BLaER1 (cell line): ENCODE data around the gene AR.

Source experiments
- H3K27ac ChIP-seq: shearing (Covaris generic); formaldehyde crosslinking; 2 replicates; pipeline ENCODE4 v1.8.1; 2022
- H3K27me3 ChIP-seq: shearing (Covaris generic); formaldehyde crosslinking; 2 replicates; pipeline ENCODE4 v1.8.1; 2022
- H3K36me3 ChIP-seq: shearing (Covaris generic); formaldehyde crosslinking; 2 replicates; pipeline ENCODE4 v1.8.1; 2022
- H3K4me1 ChIP-seq: shearing (Covaris generic); formaldehyde crosslinking; 2 replicates; pipeline ENCODE4 v1.8.1; 2022
- H3K4me2 ChIP-seq: shearing (Covaris generic); formaldehyde crosslinking; 2 replicates; pipeline ENCODE4 v1.8.1; 2022
- H3K4me3 ChIP-seq: shearing (Covaris generic); formaldehyde crosslinking; 2 replicates; pipeline ENCODE4 v1.8.1; 2022
- H3K9ac ChIP-seq: shearing (Covaris generic); formaldehyde crosslinking; 2 replicates; pipeline ENCODE4 v1.8.1; 2022
- H3K9me3 ChIP-seq: shearing (Covaris generic); formaldehyde crosslinking; 2 replicates; pipeline ENCODE4 v1.8.1; 2022
- H4K20me1 ChIP-seq: shearing (Covaris generic); formaldehyde crosslinking; 2 replicates; pipeline ENCODE4 v1.8.1; 2022
- Cebpa-rat ChIP-seq: shearing (Covaris generic); IDR thresholded peaks from 2 replicates; pipeline ENCODE4 v1.8.1; 2022

Gene AR

DNA sequence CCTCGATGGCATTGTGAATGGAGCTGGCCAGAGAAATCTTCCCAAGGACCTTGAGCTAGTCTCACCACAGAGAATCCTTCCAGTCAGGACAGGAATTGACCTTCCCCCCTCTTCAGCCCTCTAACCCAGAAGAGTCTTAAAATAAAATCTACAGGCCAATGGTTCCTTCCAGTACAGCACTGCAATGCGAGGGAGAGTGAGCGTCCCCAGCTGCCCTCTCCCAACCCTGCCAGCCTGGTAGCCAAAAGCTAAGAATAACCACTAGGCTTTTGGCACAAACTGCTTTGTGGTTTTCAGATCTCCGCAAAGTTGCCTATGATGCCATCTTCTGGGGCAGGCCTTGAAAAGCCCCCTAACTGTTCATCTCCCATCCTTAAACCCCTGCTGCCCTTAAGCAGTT, 175.1 kb downstream of the AR start:
- Histone ChIP-seq H3K9ac (peak overlapping the region; percentile 48; the same call in 1 of the 2 replicates), H3K36me3 (peaks cover 28% of the 10 kb centered on the region), H3K27ac (peak overlapping the region; percentile 83), H3K4me1 (peaks cover 67% of the 10 kb centered on the region), H4K20me1 (no peaks in the 10 kb centered on the region), H3K4me3 (no peak overlapping the region), H3K4me2 (peak overlapping the region; percentile 85), H3K9me3 (peaks cover 14% of the 10 kb centered on the region), H3K27me3 (no peaks in the 10 kb centered on the region)
- TF ChIP-seq Cebpa-rat, result no peak

DNA sequence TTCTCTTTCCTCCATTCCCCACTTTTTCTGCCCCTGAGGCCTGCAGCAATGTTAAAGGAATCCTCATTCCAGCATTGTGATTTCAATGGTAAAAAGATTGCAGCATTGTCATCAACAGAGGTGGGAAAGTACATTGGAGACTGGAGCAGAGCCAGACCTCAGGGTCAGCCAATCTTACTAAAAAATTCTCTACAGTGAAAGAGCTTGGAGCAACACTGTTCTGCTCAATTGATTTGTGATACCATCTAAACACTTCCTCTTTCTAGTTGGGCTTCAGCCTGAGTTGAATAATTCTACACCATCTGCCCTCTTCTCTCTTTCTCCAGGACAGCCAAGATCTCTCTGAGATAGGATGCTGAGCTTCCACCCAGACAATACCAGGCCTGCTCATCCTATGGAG, 176.5 kb downstream of the AR start:
- TF ChIP-seq Cebpa-rat, result no peak
- peaks cover 8% of the 10 kb centered on the region for H3K9me3 ChIP-seq
- H3K4me1 ChIP-seq, result peaks cover 81% of the 10 kb centered on the region

DNA sequence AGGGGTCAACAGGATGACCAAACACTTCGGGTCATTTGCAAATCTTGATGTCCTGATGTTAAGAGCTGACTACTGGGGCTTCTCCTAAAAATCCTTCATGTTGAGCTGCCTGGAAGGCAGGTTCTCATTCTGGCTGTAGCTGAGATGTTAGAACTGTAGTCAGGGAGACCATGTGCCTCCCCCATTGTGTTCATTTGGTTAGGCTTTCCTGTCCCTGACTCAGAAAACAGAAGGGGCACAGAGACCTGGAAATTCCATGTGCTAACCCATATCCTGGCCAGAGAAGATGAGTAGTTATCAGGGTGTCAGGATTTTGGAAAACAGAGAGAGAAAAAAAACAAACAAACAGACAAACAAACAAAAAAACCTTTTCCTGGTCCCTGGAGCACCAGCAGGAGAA, 177.5 kb downstream of the AR start:
- H3K4me2 ChIP-seq, result peak overlapping the region; percentile 85

More for the DNA sequence above, 176.5 kb downstream of the AR start:
- H3K4me3 ChIP-seq, result no peak overlapping the region
- H3K4me2 ChIP-seq, result peak overlapping the region; percentile 85
- peak overlapping the region; percentile 83 for H3K27ac ChIP-seq
- H3K9ac ChIP-seq, result no peak overlapping the region
- no peaks in the 10 kb centered on the region for H4K20me1 ChIP-seq
- peaks cover 14% of the 10 kb centered on the region for H3K36me3 ChIP-seq
- no peaks in the 10 kb centered on the region for H3K27me3 ChIP-seq

DNA sequence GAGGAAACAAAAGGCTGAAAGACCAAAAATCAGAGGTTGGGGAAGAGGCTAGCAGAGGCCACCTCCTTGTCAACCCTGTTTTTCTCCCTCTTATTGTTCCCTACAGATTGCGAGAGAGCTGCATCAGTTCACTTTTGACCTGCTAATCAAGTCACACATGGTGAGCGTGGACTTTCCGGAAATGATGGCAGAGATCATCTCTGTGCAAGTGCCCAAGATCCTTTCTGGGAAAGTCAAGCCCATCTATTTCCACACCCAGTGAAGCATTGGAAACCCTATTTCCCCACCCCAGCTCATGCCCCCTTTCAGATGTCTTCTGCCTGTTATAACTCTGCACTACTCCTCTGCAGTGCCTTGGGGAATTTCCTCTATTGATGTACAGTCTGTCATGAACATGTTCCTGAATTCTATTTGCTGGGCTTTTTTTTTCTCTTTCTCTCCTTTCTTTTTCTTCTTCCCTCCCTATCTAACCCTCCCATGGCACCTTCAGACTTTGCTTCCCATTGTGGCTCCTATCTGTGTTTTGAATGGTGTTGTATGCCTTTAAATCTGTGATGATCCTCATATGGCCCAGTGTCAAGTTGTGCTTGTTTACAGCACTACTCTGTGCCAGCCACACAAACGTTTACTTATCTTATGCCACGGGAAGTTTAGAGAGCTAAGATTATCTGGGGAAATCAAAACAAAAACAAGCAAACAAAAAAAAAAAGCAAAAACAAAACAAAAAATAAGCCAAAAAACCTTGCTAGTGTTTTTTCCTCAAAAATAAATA, 179.9 kb downstream of the AR start:
- Histone ChIP-seq H3K27ac (peak overlapping the region; percentile 83), H3K4me3 (peak overlapping the region; percentile 48), H3K4me1 (peaks cover 89% of the 10 kb centered on the region), H3K4me2 (peak overlapping the region; percentile 85), H4K20me1 (no peaks in the 10 kb centered on the region), H3K27me3 (no peaks in the 10 kb centered on the region), H3K9me3 (no peaks in the 10 kb centered on the region), H3K36me3 (peaks cover 15% of the 10 kb centered on the region; the same call in 1 of the 2 replicates), H3K9ac (peak overlapping the region; percentile 54)
- no peak for TF ChIP-seq Cebpa-rat

More for the DNA sequence above, 177.5 kb downstream of the AR start:
- no peaks in the 10 kb centered on the region for H4K20me1 ChIP-seq
- H3K27ac ChIP-seq, result peak overlapping the region; percentile 83
- peaks cover 91% of the 10 kb centered on the region for H3K4me1 ChIP-seq
- peaks cover 11% of the 10 kb centered on the region for H3K36me3 ChIP-seq
- peak overlapping the region; percentile 54 for H3K9ac ChIP-seq
- 0 out of 2 replicates have a peak overlapping the region, but pooled peaks have one; percentile 48 for H3K4me3 ChIP-seq
- no peak for TF ChIP-seq Cebpa-rat
- H3K9me3 ChIP-seq, result peaks cover 7% of the 10 kb centered on the region
- H3K27me3 ChIP-seq, result no peaks in the 10 kb centered on the region

DNA sequence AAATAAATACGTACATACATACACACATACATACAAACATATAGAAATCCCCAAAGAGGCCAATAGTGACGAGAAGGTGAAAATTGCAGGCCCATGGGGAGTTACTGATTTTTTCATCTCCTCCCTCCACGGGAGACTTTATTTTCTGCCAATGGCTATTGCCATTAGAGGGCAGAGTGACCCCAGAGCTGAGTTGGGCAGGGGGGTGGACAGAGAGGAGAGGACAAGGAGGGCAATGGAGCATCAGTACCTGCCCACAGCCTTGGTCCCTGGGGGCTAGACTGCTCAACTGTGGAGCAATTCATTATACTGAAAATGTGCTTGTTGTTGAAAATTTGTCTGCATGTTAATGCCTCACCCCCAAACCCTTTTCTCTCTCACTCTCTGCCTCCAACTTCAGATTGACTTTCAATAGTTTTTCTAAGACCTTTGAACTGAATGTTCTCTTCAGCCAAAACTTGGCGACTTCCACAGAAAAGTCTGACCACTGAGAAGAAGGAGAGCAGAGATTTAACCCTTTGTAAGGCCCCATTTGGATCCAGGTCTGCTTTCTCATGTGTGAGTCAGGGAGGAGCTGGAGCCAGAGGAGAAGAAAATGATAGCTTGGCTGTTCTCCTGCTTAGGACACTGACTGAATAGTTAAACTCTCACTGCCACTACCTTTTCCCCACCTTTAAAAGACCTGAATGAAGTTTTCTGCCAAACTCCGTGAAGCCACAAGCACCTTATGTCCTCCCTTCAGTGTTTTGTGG, 180.7 kb downstream of the AR start:
- peak overlapping the region; percentile 85 for H3K4me2 ChIP-seq
- H3K4me3 ChIP-seq, result peak overlapping the region; percentile 48; the same call in 1 of the 2 replicates
- peaks cover 20% of the 10 kb centered on the region; the same call in 1 of the 2 replicates for H3K36me3 ChIP-seq
- H3K4me1 ChIP-seq, result peaks cover 82% of the 10 kb centered on the region
- H3K9ac ChIP-seq, result peak overlapping the region; percentile 54; the same call in 1 of the 2 replicates
- H3K9me3 ChIP-seq, result no peaks in the 10 kb centered on the region
- no peaks in the 10 kb centered on the region for H4K20me1 ChIP-seq
- H3K27ac ChIP-seq, result peak overlapping the region; percentile 83
- no peak for TF ChIP-seq Cebpa-rat
- H3K27me3 ChIP-seq, result no peaks in the 10 kb centered on the region

DNA sequence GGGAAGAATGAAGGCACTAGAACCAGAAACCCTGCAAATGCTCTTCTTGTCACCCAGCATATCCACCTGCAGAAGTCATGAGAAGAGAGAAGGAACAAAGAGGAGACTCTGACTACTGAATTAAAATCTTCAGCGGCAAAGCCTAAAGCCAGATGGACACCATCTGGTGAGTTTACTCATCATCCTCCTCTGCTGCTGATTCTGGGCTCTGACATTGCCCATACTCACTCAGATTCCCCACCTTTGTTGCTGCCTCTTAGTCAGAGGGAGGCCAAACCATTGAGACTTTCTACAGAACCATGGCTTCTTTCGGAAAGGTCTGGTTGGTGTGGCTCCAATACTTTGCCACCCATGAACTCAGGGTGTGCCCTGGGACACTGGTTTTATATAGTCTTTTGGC, 181.7 kb downstream of the AR start:
- Histone ChIP-seq H3K36me3 (peaks cover 20% of the 10 kb centered on the region; the same call in 1 of the 2 replicates), H3K27me3 (no peaks in the 10 kb centered on the region), H3K9ac (no peak overlapping the region; the same call in 1 of the 2 replicates), H3K9me3 (no peaks in the 10 kb centered on the region), H4K20me1 (no peaks in the 10 kb centered on the region), H3K4me1 (peaks cover 72% of the 10 kb centered on the region), H3K4me3 (no peak overlapping the region), H3K27ac (peak overlapping the region; percentile 83), H3K4me2 (peak overlapping the region; percentile 85)
- no peak for TF ChIP-seq Cebpa-rat

DNA sequence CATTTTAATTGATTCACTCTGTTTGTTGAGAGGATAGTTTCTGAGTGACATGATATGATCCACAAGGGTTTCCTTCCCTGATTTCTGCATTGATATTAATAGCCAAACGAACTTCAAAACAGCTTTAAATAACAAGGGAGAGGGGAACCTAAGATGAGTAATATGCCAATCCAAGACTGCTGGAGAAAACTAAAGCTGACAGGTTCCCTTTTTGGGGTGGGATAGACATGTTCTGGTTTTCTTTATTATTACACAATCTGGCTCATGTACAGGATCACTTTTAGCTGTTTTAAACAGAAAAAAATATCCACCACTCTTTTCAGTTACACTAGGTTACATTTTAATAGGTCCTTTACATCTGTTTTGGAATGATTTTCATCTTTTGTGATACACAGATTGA, 182.2 kb downstream of the AR start:
- Histone ChIP-seq H4K20me1 (no peaks in the 10 kb centered on the region), H3K4me1 (peaks cover 67% of the 10 kb centered on the region), H3K4me3 (no peak overlapping the region), H3K27me3 (no peaks in the 10 kb centered on the region), H3K36me3 (peaks cover 20% of the 10 kb centered on the region; the same call in 1 of the 2 replicates), H3K9me3 (no peaks in the 10 kb centered on the region), H3K4me2 (peak overlapping the region; percentile 85), H3K9ac (no peak overlapping the region), H3K27ac (peak overlapping the region; percentile 83)
- no peak for TF ChIP-seq Cebpa-rat

DNA sequence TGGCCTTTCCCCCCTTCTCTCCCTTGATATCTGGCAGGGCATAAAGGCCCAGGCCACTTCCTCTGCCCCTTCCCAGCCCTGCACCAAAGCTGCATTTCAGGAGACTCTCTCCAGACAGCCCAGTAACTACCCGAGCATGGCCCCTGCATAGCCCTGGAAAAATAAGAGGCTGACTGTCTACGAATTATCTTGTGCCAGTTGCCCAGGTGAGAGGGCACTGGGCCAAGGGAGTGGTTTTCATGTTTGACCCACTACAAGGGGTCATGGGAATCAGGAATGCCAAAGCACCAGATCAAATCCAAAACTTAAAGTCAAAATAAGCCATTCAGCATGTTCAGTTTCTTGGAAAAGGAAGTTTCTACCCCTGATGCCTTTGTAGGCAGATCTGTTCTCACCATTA, 183.8 kb downstream of the AR start:
- Histone ChIP-seq H3K4me2 (peak overlapping the region; percentile 85), H3K27me3 (no peaks in the 10 kb centered on the region), H3K9ac (no peak overlapping the region), H4K20me1 (no peaks in the 10 kb centered on the region), H3K27ac (no peak overlapping the region), H3K4me1 (peaks cover 51% of the 10 kb centered on the region), H3K4me3 (no peak overlapping the region), H3K9me3 (no peaks in the 10 kb centered on the region), H3K36me3 (peaks cover 20% of the 10 kb centered on the region; the same call in 1 of the 2 replicates)
- no peak for TF ChIP-seq Cebpa-rat

DNA sequence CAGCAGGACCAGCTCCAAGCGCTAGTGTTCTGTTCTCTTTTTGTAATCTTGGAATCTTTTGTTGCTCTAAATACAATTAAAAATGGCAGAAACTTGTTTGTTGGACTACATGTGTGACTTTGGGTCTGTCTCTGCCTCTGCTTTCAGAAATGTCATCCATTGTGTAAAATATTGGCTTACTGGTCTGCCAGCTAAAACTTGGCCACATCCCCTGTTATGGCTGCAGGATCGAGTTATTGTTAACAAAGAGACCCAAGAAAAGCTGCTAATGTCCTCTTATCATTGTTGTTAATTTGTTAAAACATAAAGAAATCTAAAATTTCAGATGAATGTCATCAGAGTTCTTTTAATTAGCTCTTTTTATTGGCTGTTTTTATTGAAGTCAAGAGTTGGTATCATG, 186.5 kb downstream of the AR start:
- H3K27me3 ChIP-seq, result no peaks in the 10 kb centered on the region
- no peaks in the 10 kb centered on the region for H3K9me3 ChIP-seq
- H4K20me1 ChIP-seq, result no peaks in the 10 kb centered on the region
- no peak overlapping the region for H3K4me3 ChIP-seq
- no peak overlapping the region for H3K9ac ChIP-seq
- no peak for TF ChIP-seq Cebpa-rat
- H3K4me1 ChIP-seq, result peaks cover 47% of the 10 kb centered on the region
- H3K4me2 ChIP-seq, result no peak overlapping the region
- H3K36me3 ChIP-seq, result peaks cover 20% of the 10 kb centered on the region; the same call in 1 of the 2 replicates
- no peak overlapping the region for H3K27ac ChIP-seq

DNA sequence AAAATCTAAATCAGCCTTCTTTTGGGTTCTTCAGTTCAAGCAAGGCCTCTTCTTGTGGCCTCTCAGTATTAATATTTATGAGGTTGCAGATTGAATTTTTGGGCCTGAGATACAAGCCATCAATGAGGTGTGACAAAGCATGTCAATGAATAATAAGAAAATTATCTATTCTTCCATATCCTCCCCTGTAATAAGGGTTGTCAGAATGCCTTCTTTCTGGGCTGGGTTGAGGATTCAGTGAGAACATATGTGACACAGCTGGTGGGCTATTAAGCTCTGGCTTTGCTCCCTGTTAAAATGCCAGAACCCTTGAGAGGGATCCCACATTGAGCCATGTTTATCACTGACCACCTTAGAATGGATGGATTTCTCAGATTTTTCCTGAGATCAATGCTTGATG, 187.2 kb downstream of the AR start:
- H4K20me1 ChIP-seq, result no peaks in the 10 kb centered on the region
- H3K27me3 ChIP-seq, result no peaks in the 10 kb centered on the region
- TF ChIP-seq Cebpa-rat, result no peak
- H3K4me1 ChIP-seq, result peaks cover 39% of the 10 kb centered on the region
- no peaks in the 10 kb centered on the region for H3K9me3 ChIP-seq
- H3K4me3 ChIP-seq, result no peak overlapping the region
- H3K4me2 ChIP-seq, result no peak overlapping the region
- no peak overlapping the region for H3K27ac ChIP-seq
- H3K36me3 ChIP-seq, result peaks cover 20% of the 10 kb centered on the region; the same call in 1 of the 2 replicates
- no peak overlapping the region for H3K9ac ChIP-seq
